ENCODE data around the gene SH3BGRL3.
"Not testable (repeated sequence)": the region's sequence is repeated elsewhere in the genome, so short reads cannot be mapped to it uniquely, and the experiment has no call there.

Gene SH3BGRL3

DNA sequence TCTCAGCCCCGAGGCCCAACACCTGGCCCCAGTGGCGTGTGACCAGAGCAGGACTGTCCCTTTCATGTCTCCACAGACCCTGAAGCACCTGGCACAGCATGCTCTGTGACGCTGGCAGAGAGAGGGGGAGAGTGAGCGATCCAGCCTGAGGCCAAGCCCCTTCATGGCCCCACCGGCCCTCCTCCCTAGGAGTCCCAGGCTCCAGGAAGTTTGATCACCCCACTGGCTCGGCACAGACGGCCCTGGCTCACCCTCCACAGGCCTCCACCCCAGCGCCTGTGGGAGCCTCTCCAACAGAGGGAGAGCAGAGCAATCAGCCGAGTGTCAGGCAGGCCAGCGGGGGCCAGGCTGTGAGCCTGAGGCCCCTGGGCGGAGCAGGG is 11.0 kb downstream of the SH3BGRL3 start:
- no peak for DNase-seq (ENCODE audit: low read depth)

DNA sequence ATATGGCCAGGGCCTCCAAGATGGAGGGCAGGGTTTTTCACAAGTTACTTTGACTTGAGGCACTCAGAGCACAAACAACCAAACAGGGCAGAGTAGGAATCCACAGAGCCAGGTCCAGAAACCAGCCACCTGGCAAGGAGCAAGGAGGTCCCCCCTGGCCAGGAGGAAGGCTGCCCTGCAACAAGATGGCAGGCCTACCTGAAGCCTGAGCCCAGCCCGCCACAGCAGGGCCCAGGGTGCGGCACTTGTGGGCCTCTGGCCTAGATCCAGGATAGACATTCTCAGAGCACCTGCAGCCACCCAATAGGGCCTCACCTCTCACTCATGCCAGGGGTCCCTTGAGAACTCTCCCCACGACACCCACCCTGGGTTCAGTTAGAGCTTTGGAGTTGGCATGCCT is 11.5 kb downstream of the SH3BGRL3 start:
- no peak for DNase-seq (ENCODE audit: low read depth)

DNA sequence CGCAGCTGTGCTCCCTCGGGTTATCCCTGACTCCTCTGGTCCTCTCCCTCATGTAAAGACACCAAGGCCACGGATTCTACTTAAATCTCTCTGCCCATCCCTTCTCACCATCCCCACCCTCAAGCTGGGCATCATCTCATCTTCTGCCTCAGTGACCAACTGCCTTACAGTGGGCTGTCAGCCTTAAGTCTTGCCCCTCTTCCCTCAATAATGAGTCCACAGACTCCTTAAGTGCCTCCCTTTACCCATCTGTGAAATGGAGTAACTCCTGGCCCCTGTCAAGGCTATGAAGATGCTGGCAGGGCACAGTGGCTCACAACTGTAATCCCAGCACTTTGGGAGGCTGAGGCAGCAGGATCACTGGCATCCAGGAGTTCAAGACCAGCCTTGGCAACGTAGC is 12.1 kb downstream of the SH3BGRL3 start:
- no peak for DNase-seq (ENCODE audit: low read depth)

DNA sequence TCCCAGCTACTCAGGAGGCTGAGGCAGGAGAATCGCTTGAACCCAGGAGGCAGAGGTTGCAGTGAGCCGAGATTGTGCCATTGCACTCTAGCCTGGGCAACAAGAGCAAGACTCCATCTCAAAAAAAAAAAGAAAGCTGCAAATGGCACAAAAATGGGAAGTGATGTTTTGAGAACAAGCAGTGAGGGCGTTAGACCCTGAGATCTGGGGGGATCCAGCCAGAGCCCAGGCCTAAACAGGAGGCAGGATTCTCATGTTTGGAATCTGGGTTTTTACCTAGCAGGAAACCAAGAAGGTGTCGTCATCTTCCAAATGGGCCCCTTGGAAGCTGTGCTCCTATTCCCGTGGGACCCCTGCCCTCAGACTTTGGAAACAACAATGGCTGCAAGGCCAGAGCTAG is 12.8 kb downstream of the SH3BGRL3 start:
- not testable (repeated sequence) for DNase-seq (ENCODE audit: low read depth)

DNA sequence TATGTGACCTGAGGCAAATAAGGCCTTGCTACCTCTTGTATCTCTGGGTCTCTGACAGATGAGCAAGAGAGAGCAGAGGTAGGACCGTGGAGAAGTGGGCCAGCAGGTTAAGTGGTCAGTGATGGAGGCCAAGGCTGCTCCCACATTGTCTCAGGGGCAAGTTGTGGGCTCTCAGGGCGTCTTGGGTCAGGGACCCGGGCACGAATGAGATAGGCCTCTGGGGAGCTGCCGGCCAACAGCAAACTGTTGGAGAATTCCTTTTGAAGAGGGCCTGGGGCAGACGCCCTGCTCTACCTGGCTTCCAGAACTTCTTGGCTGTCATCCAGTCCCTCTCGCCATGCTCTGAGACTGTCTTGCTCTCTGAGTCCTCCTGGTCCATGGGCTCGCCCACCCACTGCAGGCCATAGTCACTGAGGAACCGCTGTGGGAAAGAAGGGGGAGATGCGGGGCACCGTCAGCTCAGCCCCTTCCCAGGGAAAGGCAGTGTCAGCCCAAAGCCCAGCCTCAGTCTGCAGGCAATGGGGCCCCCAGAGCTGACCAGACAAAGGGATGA is 14.1 kb downstream of the SH3BGRL3 start:
- no peak for DNase-seq (ENCODE audit: low read depth)

DNA sequence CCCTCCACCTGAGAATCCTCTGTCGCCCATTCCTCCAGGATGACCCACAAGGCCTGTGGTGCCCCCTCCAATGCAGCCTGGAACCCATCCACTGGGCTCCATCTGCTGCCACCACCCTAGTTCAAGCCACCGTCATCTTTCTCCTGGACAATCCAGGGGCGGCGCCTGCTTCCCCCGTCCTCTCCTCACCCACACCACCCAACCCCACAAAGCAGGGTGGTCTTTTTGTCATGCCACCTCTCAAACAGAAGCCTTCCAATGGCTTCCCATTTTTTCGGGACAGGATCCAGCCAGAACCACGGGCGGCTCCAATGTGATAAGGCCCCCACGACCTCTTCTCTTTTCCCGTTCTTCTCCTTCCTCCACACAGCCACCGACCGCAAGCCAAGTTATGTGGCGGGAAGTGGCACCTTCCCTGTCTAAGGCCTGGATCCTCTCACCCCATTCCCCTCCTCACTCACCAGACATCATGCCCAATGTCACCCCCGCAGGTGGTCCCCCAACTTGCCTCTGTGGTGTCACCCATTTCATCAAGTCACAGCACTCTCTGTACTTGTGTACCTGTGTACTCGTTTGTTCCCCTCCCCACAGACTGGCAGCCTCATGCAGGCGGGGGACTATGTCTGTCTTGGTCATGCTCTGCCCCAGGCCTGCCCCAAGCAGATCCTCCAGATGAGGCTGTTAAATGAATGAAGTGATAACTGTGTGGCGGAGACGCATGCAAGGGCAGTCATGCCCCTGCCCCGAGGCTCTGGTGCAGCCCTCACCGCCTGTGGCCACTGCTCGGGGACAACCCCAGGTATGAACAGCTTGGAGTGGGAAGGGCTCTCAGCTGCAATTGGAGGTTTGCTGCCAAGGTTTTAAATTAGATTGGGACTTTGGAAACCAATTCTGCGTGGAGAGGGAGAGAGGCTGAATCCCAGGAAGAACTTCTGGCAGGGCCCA is 15.6 kb downstream of the SH3BGRL3 start:
- DNase-seq (ENCODE audit: low read depth) = no peak

DNA sequence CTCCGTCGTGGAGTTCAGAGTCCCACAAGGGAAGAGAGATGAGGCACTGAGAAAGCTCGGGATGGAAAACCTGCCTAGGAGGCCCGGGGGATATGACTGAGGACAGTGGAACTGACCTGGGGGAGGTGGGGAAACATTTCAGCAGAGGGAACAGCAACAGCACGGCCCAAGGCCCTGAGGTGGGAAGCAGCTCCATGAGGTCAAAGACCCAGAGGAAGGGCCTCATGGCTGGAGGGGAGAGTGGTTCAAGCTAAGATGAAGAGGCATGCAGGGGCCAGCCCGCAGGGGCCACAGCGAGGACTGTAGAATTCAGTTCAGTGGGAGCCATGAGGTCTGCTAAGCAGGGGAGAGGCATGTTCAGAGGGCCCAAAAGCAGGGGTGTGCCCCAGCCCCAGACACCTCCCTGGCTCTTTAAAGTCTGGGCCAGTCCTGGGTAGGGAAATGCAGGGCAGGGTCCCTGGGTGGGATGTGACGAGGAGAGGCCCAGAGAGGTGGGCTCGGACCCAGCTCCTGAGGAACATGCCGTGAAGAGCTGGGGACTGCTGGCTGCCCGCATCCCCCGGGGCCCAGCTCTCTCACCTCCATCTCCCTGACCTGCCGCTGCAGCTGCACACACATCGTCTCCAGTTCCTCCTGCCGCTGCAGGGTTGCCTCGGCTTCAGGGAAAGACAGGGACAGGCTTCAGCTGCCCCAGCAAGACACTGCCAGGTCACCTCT is 16.6 kb downstream of the SH3BGRL3 start:
- DNase-seq (ENCODE audit: low read depth) = no peak

DNA sequence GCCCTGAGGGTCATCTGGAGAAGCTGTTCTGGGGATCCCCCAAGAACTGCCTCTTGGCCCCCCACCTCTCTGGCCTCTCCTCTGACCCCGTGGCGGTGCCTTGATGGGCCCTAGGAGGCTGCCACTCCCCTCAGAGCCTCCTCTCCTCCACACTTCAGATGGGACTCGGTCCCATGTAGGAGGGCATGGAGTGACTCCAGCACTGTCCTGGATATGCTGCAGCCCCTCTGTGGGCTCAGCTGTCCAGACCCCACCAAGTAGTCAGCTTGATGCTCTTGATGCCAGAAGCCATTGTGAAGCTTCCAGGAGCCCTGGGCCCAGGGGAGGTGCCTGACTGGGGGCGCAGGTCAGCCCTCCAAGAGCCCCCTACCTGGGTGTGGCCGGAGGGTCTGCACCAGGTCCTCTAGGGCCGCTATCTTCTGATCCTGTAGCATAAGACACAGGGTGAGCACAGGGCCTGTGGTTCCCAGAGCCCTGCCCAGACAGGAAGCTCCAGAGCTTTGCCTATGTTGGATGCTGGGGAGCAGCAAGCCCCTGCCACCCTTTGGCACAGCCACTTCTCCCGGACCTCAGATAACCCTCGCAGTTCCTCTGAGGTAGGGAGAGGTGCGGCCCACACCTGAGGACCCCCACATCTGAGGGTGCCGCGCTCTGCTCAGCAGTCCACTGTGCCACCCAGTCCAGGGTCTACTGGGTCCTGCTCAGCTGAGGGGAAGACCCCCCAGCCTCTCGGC is 17.3 kb downstream of the SH3BGRL3 start:
- no peak for DNase-seq (ENCODE audit: low read depth)

DNA sequence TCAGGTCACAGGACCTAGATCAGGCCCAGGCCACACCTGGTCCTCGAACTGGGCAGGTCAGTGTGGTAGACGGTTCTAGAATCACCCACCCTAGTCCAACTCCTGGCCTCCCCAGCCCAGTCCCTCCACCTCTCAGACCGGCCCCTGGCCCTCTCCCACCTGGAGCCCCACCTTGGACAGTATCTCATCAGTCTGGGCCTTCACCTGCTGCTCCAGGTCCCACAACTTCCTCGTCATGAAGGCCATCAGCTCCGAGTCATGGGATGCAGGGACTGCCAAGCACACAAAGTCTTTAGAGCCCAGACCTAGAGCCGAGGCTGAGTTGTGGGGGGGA is 17.9 kb downstream of the SH3BGRL3 start:
- no peak for DNase-seq (ENCODE audit: low read depth)

DNA sequence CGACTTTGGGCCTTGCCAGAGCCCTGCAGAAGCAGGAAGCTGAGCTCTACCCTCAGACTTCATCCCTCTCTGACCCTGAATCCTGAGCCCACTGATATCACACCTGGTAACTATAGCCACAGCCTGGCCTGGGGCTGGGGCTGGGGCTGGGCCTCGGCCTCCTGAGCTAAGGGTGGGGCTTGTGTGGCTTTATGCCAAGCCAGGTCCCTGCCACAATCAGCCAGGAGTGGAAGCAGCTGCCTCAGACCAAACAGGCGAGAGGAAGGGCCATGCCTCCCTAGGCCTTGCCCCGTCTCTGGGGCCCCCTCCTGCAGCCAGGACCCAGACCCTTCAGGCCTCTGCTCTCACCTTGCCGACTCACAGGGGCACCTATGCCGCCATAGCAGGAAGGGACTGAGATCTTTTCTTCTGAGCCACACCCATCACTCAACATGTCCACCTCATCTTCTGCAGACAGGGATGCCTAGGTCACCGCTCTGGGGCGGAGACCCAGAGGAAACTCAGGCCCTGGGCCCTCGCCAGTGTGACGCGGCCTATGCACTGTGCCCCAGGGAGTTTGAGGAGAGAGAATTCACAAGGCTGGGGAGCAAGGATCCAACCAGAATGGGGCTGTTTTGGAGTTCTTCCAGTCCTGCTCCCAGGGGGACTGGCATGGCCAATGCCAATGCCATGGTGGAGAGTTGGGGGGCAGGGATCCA is 20.8 kb downstream of the SH3BGRL3 start:
- no peak for DNase-seq (ENCODE audit: low read depth)

DNA sequence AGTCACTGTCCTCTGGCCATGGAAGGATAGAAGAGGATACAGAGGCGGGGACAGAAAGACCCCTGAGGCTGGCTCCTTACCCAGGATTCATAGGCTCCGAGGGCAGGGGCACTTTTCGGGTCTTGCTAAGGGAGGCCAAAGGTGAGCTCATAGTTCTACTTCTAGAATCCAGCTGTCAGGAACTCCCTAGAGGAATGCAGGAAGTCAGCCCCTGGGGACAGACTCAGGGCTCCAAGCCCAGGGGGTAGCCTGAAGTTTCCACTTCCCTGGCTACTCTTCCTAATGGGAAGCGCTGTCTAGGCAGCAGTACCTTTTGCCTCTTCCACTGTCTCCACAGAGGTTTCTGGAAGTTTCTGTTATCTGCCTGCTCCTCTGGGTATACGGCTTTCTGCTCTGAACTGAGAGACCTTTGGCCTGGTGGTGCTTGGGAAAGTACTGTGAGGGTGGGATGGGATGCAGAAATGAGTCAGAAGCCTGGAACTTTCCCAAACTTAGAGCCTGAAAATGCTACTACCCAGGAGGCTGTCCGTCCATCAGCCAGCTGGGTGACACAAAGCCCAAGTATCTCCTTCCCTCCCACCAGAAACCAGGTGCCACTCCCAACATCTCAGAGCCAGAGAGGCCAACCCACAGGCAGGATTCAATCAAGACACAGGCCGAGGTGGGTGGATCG is 23.0 kb downstream of the SH3BGRL3 start:
- no peak for DNase-seq (ENCODE audit: low read depth)

DNA sequence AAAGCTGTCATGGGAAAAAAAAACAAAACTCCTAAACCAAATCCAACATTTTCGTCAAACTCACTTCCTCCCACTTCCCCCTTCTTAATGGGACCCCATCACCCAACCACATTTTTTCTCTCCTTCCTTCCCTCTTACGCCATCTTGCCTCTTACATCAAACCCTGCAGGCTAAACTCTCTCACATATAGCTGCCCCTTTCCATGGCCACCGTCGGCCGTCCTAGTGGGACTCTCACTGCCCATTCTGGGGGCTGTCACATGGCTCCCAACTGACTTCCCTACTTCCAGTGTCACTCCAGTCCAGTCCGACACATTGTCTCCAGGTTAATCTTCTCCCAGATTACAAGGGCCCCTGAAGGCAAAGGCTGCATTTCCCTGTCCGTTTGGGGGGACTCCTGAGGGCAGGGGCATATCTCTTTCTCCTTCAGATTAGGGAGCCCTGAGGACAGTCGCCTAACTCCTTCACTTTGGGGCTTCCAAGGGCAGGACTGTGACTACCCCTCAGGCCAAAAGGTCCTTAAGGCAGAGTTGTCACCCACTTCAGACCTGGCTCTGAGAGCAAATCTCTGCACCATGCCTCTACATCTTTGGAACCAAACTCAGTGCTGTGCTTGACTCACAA is 25.9 kb downstream of the SH3BGRL3 start:
- DNase-seq (ENCODE audit: low read depth) = no peak

DNA sequence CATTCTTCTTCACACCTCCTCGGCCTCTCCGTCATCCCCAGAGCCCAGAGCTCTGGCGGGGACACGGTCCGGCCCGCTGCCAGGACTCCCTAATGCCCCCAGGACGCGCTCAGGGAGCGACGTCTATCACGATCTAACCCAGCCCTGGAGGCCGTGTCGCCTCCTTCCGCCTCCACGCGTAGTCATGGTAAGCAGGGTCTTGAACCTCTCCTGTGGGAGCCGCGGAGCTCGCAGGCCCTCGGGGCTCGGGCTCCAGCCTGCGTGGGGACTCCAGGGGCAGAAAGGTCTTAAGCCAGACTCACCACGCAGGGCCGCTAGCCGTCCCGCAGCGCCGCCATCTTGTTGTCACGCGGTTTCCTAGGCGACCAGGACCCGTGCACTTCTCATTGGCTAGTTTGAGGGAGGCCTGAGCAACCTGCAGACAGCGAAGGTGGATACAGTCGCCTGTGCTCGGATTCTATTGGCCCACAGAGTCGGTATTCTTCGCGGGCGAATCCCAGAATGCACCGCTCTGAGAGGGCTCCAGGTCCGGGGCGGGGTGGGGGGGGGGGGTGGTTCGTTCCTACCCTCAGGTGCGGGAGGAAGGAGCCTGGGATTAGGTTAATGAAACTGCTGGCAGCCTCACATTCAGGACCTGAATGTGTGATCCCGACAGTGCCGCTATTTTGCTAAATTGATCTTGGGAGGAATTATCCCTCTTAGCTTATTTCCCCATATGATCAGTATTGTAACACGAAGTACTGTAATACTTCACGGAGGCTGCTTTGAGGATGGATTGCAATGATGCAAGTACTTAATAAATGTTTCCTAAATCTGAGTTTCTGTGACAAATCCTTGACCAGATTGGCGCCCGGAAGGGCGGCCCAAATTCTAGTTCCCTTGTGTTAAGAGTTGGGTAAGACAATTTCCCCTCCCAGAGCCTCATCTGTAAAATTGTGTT is 26.7 kb downstream of the SH3BGRL3 start, which contains the start of gene UBXN11:
UBXN11 (minus strand) TSS at position 347 of the 940 bp plus-strand sequence. CDS start 3,753 bp downstream, outside the sequence.
- DNase-seq (ENCODE audit: low read depth) = peak; percentile 86

DNA sequence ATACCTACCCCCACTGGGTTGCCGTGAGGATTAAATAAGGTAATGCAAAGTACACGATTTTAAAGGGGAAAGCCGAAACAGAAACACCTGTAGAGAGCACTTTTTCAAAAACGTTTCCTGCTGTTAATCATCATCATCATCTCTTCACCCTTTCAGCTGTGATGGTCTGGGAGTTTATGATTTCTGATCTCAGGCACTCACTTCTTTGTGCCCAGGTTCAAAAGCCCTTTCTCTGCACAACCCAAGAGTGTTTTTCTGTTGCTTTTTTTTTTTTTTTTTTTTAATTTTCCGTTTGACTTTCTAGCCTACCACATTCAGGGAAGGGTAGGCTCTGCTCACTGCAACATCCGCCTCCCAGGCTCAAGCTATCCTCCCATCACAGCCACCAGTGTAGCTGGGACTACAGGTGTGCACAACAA is 27.5 kb downstream of the SH3BGRL3 start:
- DNase-seq (ENCODE audit: low read depth) = no peak

DNA sequence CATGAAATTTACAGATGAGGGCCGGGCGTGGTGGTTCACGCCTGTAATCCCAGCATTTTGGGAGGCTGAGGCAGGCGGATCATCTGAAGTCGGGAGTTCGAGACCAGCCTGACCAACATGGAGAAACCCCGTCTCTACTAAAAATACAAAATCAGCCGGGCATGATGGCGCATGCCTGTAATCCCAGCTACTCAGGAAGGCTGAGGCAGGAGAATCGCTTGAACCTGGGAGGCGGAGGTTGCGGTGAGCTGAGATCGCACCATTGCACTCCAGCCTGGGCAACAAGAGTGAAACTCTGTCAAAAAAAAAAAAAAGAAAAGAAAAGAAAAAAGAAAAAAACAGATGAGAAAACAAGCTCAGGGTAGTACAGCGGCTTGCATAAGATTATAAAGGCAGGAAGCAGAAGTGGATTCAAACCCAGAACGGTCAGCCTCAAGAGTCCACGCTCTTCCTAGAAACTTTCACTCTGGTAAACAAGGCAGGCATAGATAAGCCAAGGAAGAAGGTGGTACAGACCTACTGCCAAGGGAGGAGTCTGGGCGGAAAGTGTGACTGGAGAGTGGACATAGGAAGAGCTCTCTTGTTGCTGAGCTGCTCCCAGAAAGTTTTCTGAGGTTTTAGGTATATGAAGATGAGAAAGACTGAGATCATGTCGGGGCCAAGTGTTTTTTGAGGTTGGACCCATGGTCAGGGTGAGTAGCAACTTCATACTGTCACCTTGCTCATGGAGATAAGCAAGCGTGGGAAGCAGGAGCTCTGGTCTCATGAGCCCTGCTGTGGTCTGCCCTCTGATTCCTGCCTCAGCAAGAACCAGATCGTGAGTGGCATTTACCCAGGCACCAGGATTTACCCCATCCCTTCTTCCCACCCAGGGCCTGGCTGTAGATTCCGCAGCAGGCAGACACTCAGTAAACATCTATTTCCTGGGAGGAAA is 28.3 kb downstream of the SH3BGRL3 start:
- DNase-seq (ENCODE audit: low read depth) = not testable (repeated sequence)

DNA sequence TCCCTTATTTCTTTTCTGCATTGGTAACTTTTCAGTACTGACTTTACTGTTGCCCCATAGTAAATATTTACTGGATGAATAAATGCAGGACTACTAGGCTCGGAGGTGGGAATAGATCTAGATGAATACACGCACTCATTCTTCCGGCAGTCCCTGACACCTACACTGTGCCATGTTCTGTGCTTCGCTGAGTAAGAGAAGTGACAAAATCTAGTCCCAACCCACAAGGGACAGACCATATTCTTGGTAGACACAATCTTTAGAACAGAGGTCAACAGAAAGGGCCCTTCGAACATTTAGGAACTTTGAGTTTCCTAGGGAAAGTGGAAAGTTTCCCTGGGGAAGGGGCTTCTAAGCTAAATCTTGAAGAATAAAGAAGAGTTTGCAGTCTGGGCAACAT is 34.6 kb downstream of the SH3BGRL3 start:
- DNase-seq (ENCODE audit: low read depth) = no peak

DNA sequence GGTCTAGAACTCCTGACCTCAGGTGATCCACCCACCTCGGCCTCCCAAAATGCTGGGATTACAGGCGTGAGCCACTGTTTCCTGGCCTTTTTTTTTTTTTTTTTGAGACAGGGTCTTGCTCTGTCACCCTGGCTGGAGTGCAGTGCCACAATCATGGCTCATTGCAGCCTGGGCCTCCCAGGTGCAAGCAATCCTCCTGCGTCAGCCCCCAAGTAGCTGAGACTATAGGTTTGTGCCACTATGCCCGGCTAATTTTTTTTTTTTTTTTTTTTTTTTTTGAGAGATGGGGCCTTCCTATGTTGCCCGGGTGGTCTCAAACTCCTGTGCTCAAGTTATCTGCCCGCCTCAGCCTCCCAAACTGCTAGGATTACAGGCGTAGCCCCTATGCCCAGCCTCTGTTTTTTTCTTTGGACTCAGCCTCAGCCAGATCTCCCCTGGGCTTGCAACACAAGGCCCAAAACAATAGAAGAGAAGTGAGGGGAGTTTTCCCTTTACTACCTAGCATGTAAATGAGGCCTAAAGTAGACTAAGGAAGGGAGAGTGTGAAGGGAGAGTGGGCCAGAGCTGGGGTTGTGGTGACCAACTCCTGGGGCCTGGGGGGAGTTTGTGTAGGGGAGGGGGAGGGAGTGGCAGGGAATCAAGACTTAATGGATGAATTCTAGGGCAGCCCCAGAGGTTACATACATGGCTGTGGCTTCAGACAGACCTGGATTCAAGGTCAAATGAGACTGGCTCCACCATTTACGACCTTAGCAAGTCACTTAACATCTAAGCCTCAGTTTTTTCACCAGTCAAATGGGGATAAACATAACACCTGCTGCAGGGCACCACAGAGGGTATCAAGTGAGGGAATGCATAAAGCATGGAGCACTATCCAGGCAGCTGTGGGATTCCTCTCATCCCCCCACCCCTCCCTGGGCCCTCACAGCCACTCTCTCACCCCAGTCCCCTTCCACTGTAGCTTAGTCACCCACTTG is 36.3 kb downstream of the SH3BGRL3 start:
- DNase-seq (ENCODE audit: low read depth) = no peak
